SK-N-SH treated with all-trans-retinoic acid at 6 μM for 48 hours (cell line): ENCODE results near the gene LRMDA.

Experiments used
- ATAC-seq: fragments of 200-7000 bp; cut with Tn5 transposase; 3 replicates; pipeline ENCODE4 v1.9.1; 2020; ENCODE audit warnings: mild to moderate bottlenecking, moderate library complexity
- ARNTL ChIP-seq: fragments of 450-650 bp; formaldehyde crosslinking; IDR thresholded peaks from 2 replicates; pipeline ENCODE4 v1.5.0; 2020; ENCODE audit warnings: low read depth, mild to moderate bottlenecking, moderate library complexity, borderline replicate concordance
- BACH2 ChIP-seq: fragments of 250-450 bp; sonication (Bioruptor Pico); IDR thresholded peaks from 2 replicates; pipeline ENCODE4 v1.9.0; 2021; ENCODE audit warnings: mild to moderate bottlenecking, borderline replicate concordance
- CREB5 ChIP-seq: fragments of 250-450 bp; sonication (Bioruptor Pico); IDR thresholded peaks from 2 replicates; pipeline ENCODE4 v1.5.1; 2020; ENCODE audit warnings: low read depth, mild to moderate bottlenecking, moderate library complexity
- CSDC2 ChIP-seq: fragments of 250-450 bp; sonication (Bioruptor Pico); IDR thresholded peaks from 2 replicates; pipeline ENCODE4 v1.5.0; 2020; ENCODE audit warnings: mild to moderate bottlenecking, moderate library complexity
- CSRNP3 ChIP-seq: fragments of 250-450 bp; sonication (Bioruptor Pico); IDR thresholded peaks from 2 replicates; pipeline ENCODE4 v1.5.1; 2021; ENCODE audit warnings: mild to moderate bottlenecking, moderate library complexity
- ESRRG ChIP-seq: fragments of 250-450 bp; sonication (Bioruptor Pico); IDR thresholded peaks from 2 replicates; pipeline ENCODE4 v1.6.1; 2021; ENCODE audit warnings: mild to moderate bottlenecking
- GLIS3 ChIP-seq: fragments of 250-450 bp; sonication (Bioruptor Pico); IDR thresholded peaks from 2 replicates; pipeline ENCODE4 v1.5.0; 2020; ENCODE audit warnings: mild to moderate bottlenecking, moderate library complexity
- ISL1 ChIP-seq: fragments of 250-450 bp; sonication (Bioruptor Pico); IDR thresholded peaks from 2 replicates; pipeline ENCODE4 v2.1.2; 2022; ENCODE audit warnings: mild to moderate bottlenecking, moderate library complexity
- OSR1 ChIP-seq: fragments of 250-450 bp; sonication (Bioruptor Pico); IDR thresholded peaks from 2 replicates; pipeline ENCODE4 v1.8.0; 2022; ENCODE audit warnings: moderate library complexity, mild to moderate bottlenecking, inconsistent platforms
- POU6F1 ChIP-seq: fragments of 250-450 bp; sonication (Bioruptor Pico); IDR thresholded peaks from 2 replicates; pipeline ENCODE4 v1.8.0; 2021; ENCODE audit warnings: low read depth, mild to moderate bottlenecking, moderate library complexity, borderline replicate concordance
- PPARA ChIP-seq: fragments of 250-450 bp; sonication (Bioruptor Pico); IDR thresholded peaks from 2 replicates; pipeline ENCODE4 v1.5.0; 2020; ENCODE audit warnings: mild to moderate bottlenecking, borderline replicate concordance
- RARB ChIP-seq: fragments of 250-450 bp; sonication (Bioruptor Pico); IDR thresholded peaks from 2 replicates; pipeline ENCODE4 v1.8.0; 2021; ENCODE audit warnings: mild to moderate bottlenecking, moderate library complexity
- SNAI2 ChIP-seq: fragments of 250-450 bp; sonication (Bioruptor Pico); IDR thresholded peaks from 2 replicates; pipeline ENCODE4 v1.5.0; 2020; ENCODE audit warnings: mild to moderate bottlenecking, moderate library complexity
- TCF4 ChIP-seq: fragments of 250-450 bp; sonication (Bioruptor Pico); IDR thresholded peaks from 2 replicates; pipeline ENCODE4 v1.8.0; 2021; ENCODE audit warnings: mild to moderate bottlenecking, moderate library complexity, borderline replicate concordance
- TOX ChIP-seq: fragments of 250-450 bp; sonication (Bioruptor Pico); IDR thresholded peaks from 2 replicates; pipeline ENCODE4 v1.8.0; 2021; ENCODE audit warnings: mild to moderate bottlenecking, moderate library complexity, borderline replicate concordance
- ZC3H10 ChIP-seq: fragments of 250-450 bp; sonication (Bioruptor Pico); IDR thresholded peaks from 2 replicates; pipeline ENCODE4 v1.5.1; 2021; ENCODE audit warnings: mild to moderate bottlenecking, moderate library complexity
- ZFP3 ChIP-seq: fragments of 250-450 bp; sonication (Bioruptor Pico); IDR thresholded peaks from 2 replicates; pipeline ENCODE4 v1.5.0; 2020; ENCODE audit warnings: mild to moderate bottlenecking, moderate library complexity
- ZFP30 ChIP-seq: fragments of 450-650 bp; formaldehyde crosslinking; IDR thresholded peaks from 2 replicates; pipeline ENCODE4 v1.5.0; 2022; ENCODE audit warnings: mild to moderate bottlenecking, moderate library complexity
- ZNF70 ChIP-seq: fragments of 450-650 bp; formaldehyde crosslinking; IDR thresholded peaks from 2 replicates; pipeline ENCODE4 v1.5.0; 2020; ENCODE audit warnings: mild to moderate bottlenecking, moderate library complexity
- TF ChIP-seq, protein P1 (sequence below): fragments of 250-450 bp; sonication (Bioruptor Pico); IDR thresholded peaks from 2 replicates; pipeline ENCODE4 v1.5.0; 2020; ENCODE audit warnings: mild to moderate bottlenecking, moderate library complexity
- TF ChIP-seq, protein P2 (sequence below): fragments of 250-450 bp; sonication (Bioruptor Pico); IDR thresholded peaks from 2 replicates; pipeline ENCODE4 v1.8.0; 2020; ENCODE audit warnings: mild to moderate bottlenecking, moderate library complexity, borderline replicate concordance

The LRMDA gene

GRCh38 chr10:75876710-75877109 lies 445.3 kb downstream of the LRMDA start:
- ATAC-seq: no peak
- TF ChIP-seq POU6F1 (CRISPR knock-in tag) (no peak), ZFP30 (CRISPR knock-in tag) (no peak), ZC3H10 (no peak), CSDC2 (CRISPR knock-in tag) (no peak)

DNA sequence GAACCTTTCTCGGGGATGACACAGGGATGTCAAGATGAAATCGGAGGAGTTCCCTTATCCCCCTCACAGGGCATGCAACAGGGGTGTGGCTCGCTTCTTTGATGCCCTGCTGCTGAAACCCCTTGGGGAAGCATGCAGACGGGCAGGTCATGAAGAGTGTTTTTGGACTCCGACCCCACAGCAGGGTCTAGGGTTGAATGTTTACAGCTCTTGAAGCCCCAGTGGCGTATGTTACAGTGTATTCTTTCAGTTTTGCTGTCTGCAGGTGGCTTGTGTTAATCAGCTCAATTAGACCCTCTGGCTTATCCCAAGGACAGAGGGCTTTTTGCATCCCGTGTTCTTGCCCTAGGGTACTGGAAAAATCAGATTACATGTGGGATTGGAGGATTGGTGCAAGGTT lies 446.5 kb downstream of the LRMDA start:
- ATAC-seq: no peak
- TF ChIP-seq, protein P1, sequence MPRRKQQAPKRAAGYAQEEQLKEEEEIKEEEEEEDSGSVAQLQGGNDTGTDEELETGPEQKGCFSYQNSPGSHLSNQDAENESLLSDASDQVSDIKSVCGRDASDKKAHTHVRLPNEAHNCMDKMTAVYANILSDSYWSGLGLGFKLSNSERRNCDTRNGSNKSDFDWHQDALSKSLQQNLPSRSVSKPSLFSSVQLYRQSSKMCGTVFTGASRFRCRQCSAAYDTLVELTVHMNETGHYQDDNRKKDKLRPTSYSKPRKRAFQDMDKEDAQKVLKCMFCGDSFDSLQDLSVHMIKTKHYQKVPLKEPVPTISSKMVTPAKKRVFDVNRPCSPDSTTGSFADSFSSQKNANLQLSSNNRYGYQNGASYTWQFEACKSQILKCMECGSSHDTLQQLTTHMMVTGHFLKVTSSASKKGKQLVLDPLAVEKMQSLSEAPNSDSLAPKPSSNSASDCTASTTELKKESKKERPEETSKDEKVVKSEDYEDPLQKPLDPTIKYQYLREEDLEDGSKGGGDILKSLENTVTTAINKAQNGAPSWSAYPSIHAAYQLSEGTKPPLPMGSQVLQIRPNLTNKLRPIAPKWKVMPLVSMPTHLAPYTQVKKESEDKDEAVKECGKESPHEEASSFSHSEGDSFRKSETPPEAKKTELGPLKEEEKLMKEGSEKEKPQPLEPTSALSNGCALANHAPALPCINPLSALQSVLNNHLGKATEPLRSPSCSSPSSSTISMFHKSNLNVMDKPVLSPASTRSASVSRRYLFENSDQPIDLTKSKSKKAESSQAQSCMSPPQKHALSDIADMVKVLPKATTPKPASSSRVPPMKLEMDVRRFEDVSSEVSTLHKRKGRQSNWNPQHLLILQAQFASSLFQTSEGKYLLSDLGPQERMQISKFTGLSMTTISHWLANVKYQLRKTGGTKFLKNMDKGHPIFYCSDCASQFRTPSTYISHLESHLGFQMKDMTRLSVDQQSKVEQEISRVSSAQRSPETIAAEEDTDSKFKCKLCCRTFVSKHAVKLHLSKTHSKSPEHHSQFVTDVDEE (CRISPR knock-in tag): no peak
- TF ChIP-seq TCF4: no peak
- no peak for TF ChIP-seq BACH2
- TF ChIP-seq SNAI2: no peak
- TF ChIP-seq ARNTL (CRISPR knock-in tag): no peak
- no peak for TF ChIP-seq OSR1 (CRISPR knock-in tag)
- no peak for TF ChIP-seq RARB (CRISPR knock-in tag)
- no peak for TF ChIP-seq TOX (CRISPR knock-in tag)
- no peak for TF ChIP-seq ZC3H10
- TF ChIP-seq, protein P2, sequence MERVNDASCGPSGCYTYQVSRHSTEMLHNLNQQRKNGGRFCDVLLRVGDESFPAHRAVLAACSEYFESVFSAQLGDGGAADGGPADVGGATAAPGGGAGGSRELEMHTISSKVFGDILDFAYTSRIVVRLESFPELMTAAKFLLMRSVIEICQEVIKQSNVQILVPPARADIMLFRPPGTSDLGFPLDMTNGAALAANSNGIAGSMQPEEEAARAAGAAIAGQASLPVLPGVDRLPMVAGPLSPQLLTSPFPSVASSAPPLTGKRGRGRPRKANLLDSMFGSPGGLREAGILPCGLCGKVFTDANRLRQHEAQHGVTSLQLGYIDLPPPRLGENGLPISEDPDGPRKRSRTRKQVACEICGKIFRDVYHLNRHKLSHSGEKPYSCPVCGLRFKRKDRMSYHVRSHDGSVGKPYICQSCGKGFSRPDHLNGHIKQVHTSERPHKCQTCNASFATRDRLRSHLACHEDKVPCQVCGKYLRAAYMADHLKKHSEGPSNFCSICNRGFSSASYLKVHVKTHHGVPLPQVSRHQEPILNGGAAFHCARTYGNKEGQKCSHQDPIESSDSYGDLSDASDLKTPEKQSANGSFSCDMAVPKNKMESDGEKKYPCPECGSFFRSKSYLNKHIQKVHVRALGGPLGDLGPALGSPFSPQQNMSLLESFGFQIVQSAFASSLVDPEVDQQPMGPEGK (CRISPR knock-in tag): no peak
- TF ChIP-seq CSRNP3: no peak

GRCh38 chr10:75878586-75878985 lies 447.2 kb downstream of the LRMDA start:
- TF ChIP-seq ARNTL (CRISPR knock-in tag): no peak
- no peak for TF ChIP-seq GLIS3 (CRISPR knock-in tag)
- no peak for TF ChIP-seq ISL1 (CRISPR knock-in tag)
- no peak for TF ChIP-seq SNAI2
- TF ChIP-seq ZFP30 (CRISPR knock-in tag): no peak
- TF ChIP-seq ZC3H10: no peak
- no peak for TF ChIP-seq PPARA (CRISPR knock-in tag)
- no peak for TF ChIP-seq CSRNP3
- TF ChIP-seq RARB (CRISPR knock-in tag): no peak
- no peak for TF ChIP-seq BACH2
- TF ChIP-seq ESRRG (CRISPR knock-in tag): no peak
- TF ChIP-seq OSR1 (CRISPR knock-in tag): no peak
- TF ChIP-seq TCF4: no peak
- TF ChIP-seq CREB5 (CRISPR knock-in tag): no peak
- TF ChIP-seq ZNF70: no peak
- no peak for TF ChIP-seq ZFP3 (CRISPR knock-in tag)
- no peak for TF ChIP-seq TOX (CRISPR knock-in tag)
- ATAC-seq: no peak
